Nephron progenitor cell (in vitro differentiated cells): ENCODE data around the gene UIMC1.

ENCODE experiments used
- DNase-seq: peaks from one replicate; pipeline ENCODE4 v3.0.0; 2021
- H3K27ac Mint-ChIP-seq: 2 replicates; pipeline ENCODE4 v1.8.0; 2021; ENCODE audit warnings: mild to moderate bottlenecking, moderate library complexity, mixed read lengths
- H3K27me3 Mint-ChIP-seq: 2 replicates; pipeline ENCODE4 v1.8.0; 2021; ENCODE audit warnings: mild to moderate bottlenecking, low read depth, mixed read lengths; ENCODE audit not compliant: poor library complexity
- H3K36me3 Mint-ChIP-seq: 2 replicates; pipeline ENCODE4 v1.8.0; 2021; ENCODE audit warnings: low read depth, mixed read lengths
- H3K4me1 Mint-ChIP-seq: 2 replicates; pipeline ENCODE4 v1.8.0; 2021; ENCODE audit warnings: mixed read lengths
- H3K4me3 Mint-ChIP-seq: 2 replicates; pipeline ENCODE4 v1.8.0; 2021; ENCODE audit warnings: mild to moderate bottlenecking, moderate library complexity, mixed read lengths
- H3K9me3 Mint-ChIP-seq: 2 replicates; pipeline ENCODE4 v1.8.0; 2021; ENCODE audit warnings: mild to moderate bottlenecking, moderate library complexity, mixed read lengths
- CTCF ChIP-seq: fragments of 200-600 bp; sonication (generic); IDR thresholded peaks from 2 replicates; pipeline ENCODE4 v1.5.0; 2021; ENCODE audit warnings: antibody characterized with exemption

Gene UIMC1

DNA sequence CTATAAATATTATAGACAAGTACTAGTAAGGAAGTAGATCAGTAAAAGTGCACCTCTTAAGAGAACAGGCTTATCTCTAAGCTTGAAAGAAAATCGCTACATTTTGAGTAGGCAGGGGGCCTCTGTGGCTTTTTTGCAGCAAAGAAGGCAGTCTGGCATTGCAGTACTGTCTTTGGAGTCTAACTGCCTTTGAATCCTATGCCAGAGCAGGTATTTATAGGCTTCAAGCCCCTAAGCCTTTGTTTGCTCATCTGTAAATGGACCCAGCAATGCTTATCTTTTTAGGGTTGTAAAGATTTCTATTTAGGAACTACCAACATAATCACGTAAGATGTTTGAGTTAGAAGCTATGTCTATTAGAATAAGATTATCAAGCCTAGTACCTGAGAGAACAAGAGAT lies 83.8 kb downstream of the UIMC1 start:
- Mint-ChIP-seq H3K4me3 (no peak overlapping the region), H3K27me3 (no peaks in the 10 kb centered on the region), H3K36me3 (peaks cover 49% of the 10 kb centered on the region), H3K9me3 (no peaks in the 10 kb centered on the region), H3K27ac (no peak overlapping the region), H3K4me1 (no peaks in the 10 kb centered on the region)
- TF ChIP-seq CTCF = no peak
- no peak for DNase-seq

DNA sequence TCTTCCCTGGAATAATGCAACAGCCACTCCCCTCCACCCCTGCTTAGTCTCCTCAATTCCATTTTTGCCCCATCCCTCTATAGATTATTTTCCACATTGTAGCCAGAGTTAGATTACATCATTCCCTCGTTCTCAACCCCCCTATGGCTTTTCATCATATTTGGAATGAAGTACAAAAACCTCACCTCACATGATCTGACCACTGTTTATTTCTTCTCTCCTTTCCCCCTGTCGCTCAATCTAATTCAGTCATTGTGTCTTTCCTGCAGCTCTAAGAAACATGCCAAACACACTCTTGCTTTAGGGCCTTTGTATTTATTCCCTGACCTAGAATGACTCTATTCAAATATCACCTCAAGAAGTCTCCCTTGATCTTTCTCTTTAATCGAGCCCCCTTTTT lies 84.9 kb downstream of the UIMC1 start:
- H3K4me3 Mint-ChIP-seq = no peak overlapping the region
- no peaks in the 10 kb centered on the region for H3K4me1 Mint-ChIP-seq
- DNase-seq = no peak
- H3K36me3 Mint-ChIP-seq = peaks cover 49% of the 10 kb centered on the region
- H3K27ac Mint-ChIP-seq = no peak overlapping the region
- H3K9me3 Mint-ChIP-seq = no peaks in the 10 kb centered on the region
- no peak for TF ChIP-seq CTCF
- no peaks in the 10 kb centered on the region for H3K27me3 Mint-ChIP-seq

DNA sequence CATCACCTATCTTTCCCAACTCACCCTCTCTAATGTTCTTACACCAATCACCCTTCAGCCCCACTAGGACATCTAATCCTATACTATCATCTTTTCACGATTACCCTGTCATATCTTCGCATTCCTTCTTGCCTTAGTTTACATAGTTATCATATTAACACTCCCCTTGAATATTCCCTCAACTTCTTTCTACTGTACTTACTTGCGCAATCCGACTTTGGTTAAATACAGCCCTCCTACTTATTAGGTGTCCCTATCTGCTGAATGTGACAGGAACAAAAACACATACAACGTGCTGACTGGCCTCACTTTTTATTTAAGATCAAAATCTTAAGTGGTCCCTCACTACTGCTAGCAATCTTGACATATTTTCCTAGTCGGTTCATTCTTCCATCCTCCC lies 88.0 kb downstream of the UIMC1 start:
- H3K4me1 Mint-ChIP-seq = no peaks in the 10 kb centered on the region
- no peaks in the 10 kb centered on the region for H3K27me3 Mint-ChIP-seq
- DNase-seq = no peak
- no peak overlapping the region for H3K4me3 Mint-ChIP-seq
- no peak for TF ChIP-seq CTCF
- H3K36me3 Mint-ChIP-seq = peaks cover 27% of the 10 kb centered on the region
- H3K9me3 Mint-ChIP-seq = no peaks in the 10 kb centered on the region
- H3K27ac Mint-ChIP-seq = no peak overlapping the region

DNA sequence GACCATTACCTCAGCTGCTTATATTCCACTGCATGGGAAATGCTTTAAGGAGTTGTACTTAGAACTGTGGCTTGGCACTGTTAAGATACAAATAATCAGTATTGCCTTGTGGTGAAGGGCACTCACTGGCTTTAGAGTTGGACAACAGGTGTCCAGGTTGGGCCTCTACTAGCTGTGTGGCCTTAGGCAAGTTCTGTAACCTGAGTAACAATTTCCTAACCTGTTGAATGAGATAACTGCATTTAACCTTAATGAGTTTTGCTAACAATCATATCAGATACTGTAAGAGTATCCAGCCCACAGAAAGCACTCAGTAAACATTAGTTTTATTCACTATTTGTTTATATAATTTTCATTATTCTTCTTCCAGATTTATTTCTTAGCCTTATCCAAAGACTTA lies 90.2 kb downstream of the UIMC1 start:
- DNase-seq = no peak
- peaks cover 29% of the 10 kb centered on the region for H3K36me3 Mint-ChIP-seq
- H3K27me3 Mint-ChIP-seq = no peaks in the 10 kb centered on the region
- no peak for TF ChIP-seq CTCF
- no peak overlapping the region for H3K4me3 Mint-ChIP-seq
- no peaks in the 10 kb centered on the region for H3K9me3 Mint-ChIP-seq
- no peaks in the 10 kb centered on the region for H3K4me1 Mint-ChIP-seq
- H3K27ac Mint-ChIP-seq = no peak overlapping the region

GRCh38 chr5:176915906-176916305 lies 90.7 kb downstream of the UIMC1 start:
- H3K27ac Mint-ChIP-seq = no peak overlapping the region
- H3K36me3 Mint-ChIP-seq = peaks cover 26% of the 10 kb centered on the region
- H3K9me3 Mint-ChIP-seq = no peaks in the 10 kb centered on the region
- H3K4me1 Mint-ChIP-seq = no peaks in the 10 kb centered on the region
- no peak overlapping the region for H3K4me3 Mint-ChIP-seq
- no peak for TF ChIP-seq CTCF
- DNase-seq = no peak
- H3K27me3 Mint-ChIP-seq = no peaks in the 10 kb centered on the region

DNA sequence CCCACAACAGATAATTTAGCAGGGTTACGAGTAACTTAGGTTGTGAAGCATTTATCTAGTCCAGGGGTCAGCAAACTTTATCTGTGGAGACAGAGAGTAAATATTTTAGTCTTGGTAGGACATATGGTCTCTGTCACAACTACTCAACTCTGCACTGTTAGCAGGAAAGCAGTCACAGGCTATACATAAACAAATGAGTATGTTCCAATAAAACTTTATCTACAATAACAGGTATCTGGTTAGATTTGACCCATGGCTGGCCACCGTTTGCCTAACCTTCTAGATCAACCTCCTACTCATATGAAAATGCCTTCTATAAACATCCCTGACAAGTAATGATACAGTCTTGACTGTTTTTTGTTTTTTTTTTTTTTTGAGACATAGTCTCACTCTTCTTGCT lies 94.5 kb downstream of the UIMC1 start:
- Mint-ChIP-seq H3K27ac (no peak overlapping the region), H3K4me1 (no peaks in the 10 kb centered on the region), H3K9me3 (no peaks in the 10 kb centered on the region), H3K4me3 (no peak overlapping the region), H3K36me3 (peaks cover 25% of the 10 kb centered on the region), H3K27me3 (no peaks in the 10 kb centered on the region)
- no peak for TF ChIP-seq CTCF
- DNase-seq = no peak
